Stimulated activated CD8-positive, alpha-beta memory T cell treated with anti-CD3 and anti-CD28 coated beads, Interleukin-7, amount 100 ng/mL, for 1 hour (primary cell): ENCODE data around the gene OSTF1.

ENCODE experiments used
- DNase-seq, 2 donors: peaks; one replicate each; pipeline ENCODE4 v3.0.0-alpha.2; 2020; ENCODE audit warnings: low read depth in 2 of 2

The OSTF1 gene

GRCh38 chr9:75121914-75122558 lies 33.7 kb downstream of the OSTF1 start:
- DNase-seq: no peak

GRCh38 chr9:75123696-75124095 lies 35.4 kb downstream of the OSTF1 start:
- no peak for DNase-seq

GRCh38 chr9:75128535-75128934 lies 40.2 kb downstream of the OSTF1 start:
- no peak for DNase-seq

GRCh38 chr9:75130172-75130571 lies 41.9 kb downstream of the OSTF1 start:
- no peak for DNase-seq

GRCh38 chr9:75130621-75131230 lies 42.4 kb downstream of the OSTF1 start:
- DNase-seq: no peak

- DNase-seq: no peak
These were observed 43.4 kb downstream of the OSTF1 start for GRCh38 chr9:75131700-75132099.

- no peak for DNase-seq
These were observed 43.9 kb downstream of the OSTF1 start for GRCh38 chr9:75132244-75132643.

- no peak for DNase-seq
These were observed 45.1 kb downstream of the OSTF1 start for GRCh38 chr9:75133396-75133795.

- DNase-seq: no peak
These were observed 46.2 kb downstream of the OSTF1 start for GRCh38 chr9:75134495-75134894.

- DNase-seq: no peak
These were observed 50.1 kb downstream of the OSTF1 start for GRCh38 chr9:75138260-75139040.

- DNase-seq: no peak
These were observed 50.9 kb downstream of the OSTF1 start for GRCh38 chr9:75139201-75139600.

GRCh38 chr9:75140261-75140660 lies 51.9 kb downstream of the OSTF1 start:
- DNase-seq: no peak

- DNase-seq: no peak
These were observed 53.9 kb downstream of the OSTF1 start for GRCh38 chr9:75142202-75142601.

GRCh38 chr9:75146229-75146628 lies 57.9 kb downstream of the OSTF1 start:
- no peak for DNase-seq

GRCh38 chr9:75147638-75148037 lies 59.3 kb downstream of the OSTF1 start:
- DNase-seq: no peak

- DNase-seq: no peak
These were observed 60.2 kb downstream of the OSTF1 start for GRCh38 chr9:75148561-75148960.

- no peak for DNase-seq
These were observed 61.5 kb downstream of the OSTF1 start for GRCh38 chr9:75149841-75150241.

- no peak for DNase-seq
These were observed 62.2 kb downstream of the OSTF1 start for GRCh38 chr9:75150512-75150911.

- peak; percentile 13 to 24 for DNase-seq
These were observed 64.1 kb downstream of the OSTF1 start for GRCh38 chr9:75152416-75152815.

- no peak for DNase-seq
These were observed 68.5 kb downstream of the OSTF1 start for GRCh38 chr9:75156858-75157257.

- no peak for DNase-seq
These were observed 73.0 kb downstream of the OSTF1 start for GRCh38 chr9:75161116-75161857.

GRCh38 chr9:75163764-75164163 lies 75.5 kb downstream of the OSTF1 start:
- DNase-seq: no peak
